SKM-1 (cell line): ENCODE measurements around the gene PROP1.
"Not testable (repeated sequence)": the region's sequence is repeated elsewhere in the genome, so short reads cannot be mapped to it uniquely, and the experiment has no call there.

Source experiments
- DNase-seq: peaks from one replicate; lab custom pipeline; 2025; ENCODE audit not compliant: unreplicated experiment; lab: John Stamatoyannopoulos, UW

PROP1 gene

GRCh38 chr5:177945601-177946283 lies 50.3 kb downstream of the PROP1 start:
- DNase-seq: not testable (repeated sequence)

- DNase-seq: not testable (repeated sequence)
These were observed 50.9 kb downstream of the PROP1 start for GRCh38 chr5:177945145-177945544.

GRCh38 chr5:177943805-177944736 lies 52.0 kb downstream of the PROP1 start:
- DNase-seq: not testable (repeated sequence)

GRCh38 chr5:177942896-177943295 lies 53.1 kb downstream of the PROP1 start:
- DNase-seq: not testable (repeated sequence)
